HG03108 (cell line): ENCODE measurements around the gene TYMP.

Experiments used
- ATAC-seq: cut with Tn5 transposase; IDR thresholded peaks from one replicate; pipeline ENCODE4 v1.9.1; 2021; ENCODE audit warnings: moderate library complexity; ENCODE audit not compliant: unreplicated experiment

TYMP gene, protein sequence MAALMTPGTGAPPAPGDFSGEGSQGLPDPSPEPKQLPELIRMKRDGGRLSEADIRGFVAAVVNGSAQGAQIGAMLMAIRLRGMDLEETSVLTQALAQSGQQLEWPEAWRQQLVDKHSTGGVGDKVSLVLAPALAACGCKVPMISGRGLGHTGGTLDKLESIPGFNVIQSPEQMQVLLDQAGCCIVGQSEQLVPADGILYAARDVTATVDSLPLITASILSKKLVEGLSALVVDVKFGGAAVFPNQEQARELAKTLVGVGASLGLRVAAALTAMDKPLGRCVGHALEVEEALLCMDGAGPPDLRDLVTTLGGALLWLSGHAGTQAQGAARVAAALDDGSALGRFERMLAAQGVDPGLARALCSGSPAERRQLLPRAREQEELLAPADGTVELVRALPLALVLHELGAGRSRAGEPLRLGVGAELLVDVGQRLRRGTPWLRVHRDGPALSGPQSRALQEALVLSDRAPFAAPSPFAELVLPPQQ

DNA sequence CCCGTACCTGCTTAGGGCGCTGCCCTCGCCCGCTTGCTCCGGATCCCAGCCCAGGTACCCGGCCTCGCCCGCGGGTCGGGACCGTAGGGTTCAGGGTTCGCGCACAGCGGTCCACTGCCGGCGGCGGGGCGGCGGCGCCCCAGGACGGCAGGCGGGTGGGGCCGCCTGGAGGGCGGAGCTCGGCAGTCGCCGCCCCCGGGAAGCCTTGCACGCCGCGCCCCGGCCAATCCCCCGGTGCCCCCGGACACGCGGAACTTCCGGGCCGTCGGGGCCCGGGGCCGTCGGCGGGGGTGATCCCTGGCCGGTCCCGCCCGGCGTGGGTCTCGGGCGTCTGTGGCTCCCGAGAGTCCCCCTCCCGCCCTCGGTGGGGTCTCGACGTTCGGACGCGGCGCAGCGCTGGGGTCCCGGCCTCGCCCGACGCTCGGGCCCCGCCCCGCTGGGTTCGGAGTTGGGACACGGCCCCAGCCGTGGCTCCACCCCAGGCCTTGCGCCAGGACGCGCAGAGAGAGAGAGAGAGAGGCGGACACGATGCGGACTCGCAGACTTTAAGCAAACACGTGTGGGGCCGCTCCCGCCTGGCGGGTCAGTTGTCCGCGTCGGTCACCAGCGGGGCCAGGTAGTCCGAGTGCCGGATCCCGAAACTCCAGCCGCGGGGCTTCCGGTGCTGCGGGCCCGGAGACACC is at the start of gene TYMP:
Gene TYMP (minus strand): TSS at position 116 of the 683 bp plus-strand sequence. CDS start 303 bp downstream, outside the sequence.
- peak; percentile 11 for ATAC-seq

DNA sequence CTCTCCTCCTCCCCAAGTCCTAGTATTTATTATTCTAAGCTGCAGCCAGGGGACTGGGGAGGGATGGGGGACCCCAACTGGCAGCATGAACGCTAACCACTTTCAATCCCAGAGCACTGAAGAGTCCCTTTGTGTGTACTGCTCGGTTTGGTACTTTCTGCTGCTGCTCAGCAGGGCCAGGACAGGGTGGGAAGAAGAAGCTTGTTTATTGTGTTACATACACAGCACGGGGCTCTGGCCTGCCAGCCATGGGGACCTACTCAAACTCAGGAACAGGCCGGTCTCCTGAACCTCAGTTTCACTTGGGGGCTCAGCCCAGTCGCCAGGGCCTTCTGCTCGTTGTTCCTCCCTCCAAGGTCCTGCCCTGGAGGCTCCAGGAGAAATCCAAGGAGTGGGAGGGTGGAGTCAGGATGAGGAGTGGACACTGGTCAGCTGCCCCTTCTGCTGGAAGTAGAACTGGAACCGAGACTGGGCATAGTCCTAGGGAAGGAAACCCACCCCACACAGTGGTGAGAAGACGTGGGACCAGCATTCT is 49.0 kb upstream of the TYMP start:
- ATAC-seq, result no peak

DNA sequence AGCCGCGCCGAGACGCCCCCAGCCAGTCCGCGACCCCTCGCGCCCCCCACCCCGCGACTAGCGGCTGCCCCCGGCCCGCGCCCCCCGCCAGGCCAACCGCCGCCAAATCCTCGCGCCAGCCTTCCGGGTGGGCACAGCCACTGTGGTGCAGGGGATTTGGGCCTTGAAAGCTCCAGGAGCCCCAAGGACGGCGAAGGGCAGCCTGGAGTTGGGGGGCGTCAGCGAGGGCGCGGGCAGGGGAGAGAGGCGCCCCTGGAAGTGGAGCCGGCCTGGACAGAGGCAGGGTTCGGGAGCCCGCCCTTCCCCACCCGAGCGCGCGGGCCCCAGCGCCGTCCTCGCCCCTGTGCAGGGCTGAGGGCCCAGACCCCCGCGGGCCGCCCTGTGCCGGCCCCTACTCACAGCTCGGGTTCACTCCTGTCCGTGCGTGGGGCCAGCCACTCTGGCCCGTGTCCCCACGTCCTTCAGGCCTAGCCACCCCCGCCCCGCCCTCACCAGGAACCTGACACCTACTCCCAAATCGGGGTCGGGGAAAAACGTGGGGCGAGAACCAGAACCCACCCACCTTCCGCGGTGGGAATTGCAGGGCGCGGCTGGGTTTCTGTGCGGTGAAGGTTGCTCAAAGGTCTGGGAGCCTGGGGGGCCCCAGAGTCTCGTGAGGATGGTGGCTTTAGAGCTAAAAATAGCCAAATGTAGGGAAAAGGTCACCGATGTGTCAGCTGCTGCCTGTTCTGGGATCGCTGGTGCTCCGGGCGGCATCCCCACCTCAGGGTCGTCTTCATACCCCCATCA is 48.4 kb upstream of the TYMP start, which contains the start of gene CPT1B:
Gene CPT1B (minus strand): TSS at position 441 of the 789 bp plus-strand sequence. CDS start 512 bp downstream, outside the sequence.
- ATAC-seq, result no peak

DNA sequence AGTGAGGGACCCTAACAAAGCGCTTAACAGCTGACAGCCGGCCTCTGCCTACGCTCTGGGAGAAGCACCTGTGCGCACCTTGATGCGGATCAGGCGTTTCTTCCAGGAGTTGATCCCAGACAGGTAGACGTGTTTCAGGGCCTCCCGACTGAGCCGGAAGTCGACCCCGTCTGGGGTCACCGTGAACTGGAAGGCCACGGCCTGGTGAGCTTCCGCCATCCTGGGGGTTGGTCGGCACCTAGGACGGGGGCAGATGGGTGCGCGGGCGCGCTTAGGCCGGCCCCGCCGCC is 47.8 kb upstream of the TYMP start:
- ATAC-seq, result no peak

DNA sequence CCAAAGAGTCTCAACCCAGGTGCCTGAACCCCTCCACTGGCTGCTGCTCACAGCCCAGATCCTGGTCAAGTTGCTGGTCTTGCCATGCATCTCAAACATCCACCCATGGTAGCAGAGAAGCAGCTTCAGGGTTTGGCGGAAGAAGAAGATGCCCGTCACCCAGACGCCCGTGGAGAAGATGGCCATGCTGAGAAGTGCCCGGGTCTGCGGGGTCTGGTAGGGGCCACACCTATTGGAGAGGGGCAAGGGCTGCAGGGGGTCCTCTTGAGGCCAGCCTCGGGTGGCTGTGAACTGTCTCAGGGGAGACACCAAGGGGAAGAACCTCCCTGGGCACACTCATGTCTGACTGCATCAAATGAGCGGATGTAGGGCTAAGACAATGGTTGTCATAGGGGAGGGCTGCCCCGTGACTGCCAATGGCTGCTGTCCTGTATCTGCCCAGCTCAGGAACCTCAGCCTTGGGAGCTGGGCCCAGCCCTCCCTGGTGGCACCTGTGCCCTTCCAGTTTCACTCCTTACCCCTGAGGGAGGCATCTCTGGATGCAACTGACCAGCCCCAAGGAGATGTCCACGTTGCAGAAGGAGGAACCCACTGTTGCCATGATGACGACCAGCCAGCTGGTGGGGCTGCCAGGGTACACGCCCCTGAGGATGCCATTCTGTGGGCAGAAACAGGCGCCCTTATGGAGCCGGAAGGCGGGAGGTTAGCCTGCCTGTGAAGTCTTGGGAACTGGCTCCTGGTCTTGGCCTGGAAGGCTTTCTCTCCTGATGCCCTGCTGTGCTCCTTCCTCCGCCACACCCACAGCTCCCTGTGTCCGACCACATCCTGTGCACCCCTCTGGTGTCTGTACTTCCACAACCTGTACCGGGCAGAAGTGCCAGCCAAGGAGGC is 47.2 kb upstream of the TYMP start:
- no peak for ATAC-seq

DNA sequence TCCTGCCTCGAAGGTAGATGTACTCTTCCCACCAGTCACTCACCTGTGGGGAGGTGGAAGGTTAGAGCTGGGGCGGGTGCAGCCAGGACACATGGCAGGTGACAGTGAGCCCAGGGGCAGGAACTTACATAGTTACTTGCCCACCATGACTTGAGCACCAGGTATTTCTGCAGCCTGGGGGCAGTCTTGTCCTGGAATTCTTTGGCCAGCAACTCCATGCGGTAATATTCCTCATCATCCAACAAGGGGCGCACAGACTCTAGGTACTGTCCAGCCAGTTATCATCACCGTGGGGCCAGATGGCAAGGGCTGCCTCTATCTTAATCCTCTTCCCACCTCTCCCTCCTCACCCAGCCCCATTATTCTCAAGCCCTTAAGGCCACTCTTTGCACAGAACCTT is 46.3 kb upstream of the TYMP start:
- ATAC-seq, result no peak

DNA sequence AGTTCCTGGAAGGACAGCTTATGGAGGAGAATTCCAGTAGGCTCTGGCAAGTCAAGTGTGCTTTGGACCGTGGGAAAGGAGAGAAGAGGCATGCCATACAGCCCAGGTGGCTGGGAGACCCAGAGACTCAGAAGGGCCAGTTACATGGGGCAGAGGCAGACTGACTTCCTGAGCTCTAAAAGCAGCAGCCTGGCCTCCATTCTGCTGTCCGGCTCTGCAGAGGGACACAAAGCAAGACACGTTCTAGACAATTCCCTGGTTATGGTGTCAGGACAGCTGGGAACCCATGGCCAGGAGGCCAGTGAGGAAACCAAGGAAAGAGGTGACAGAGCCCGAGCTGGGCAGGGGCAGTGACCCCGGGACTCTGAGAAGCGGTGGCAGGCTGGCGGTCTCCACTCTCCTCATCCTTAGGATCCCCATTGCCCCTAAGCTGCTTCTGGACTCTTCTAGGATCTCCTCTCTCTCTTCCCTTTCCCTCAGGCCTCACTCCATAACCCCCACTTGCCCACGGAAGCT is 45.7 kb upstream of the TYMP start:
- no peak for ATAC-seq

DNA sequence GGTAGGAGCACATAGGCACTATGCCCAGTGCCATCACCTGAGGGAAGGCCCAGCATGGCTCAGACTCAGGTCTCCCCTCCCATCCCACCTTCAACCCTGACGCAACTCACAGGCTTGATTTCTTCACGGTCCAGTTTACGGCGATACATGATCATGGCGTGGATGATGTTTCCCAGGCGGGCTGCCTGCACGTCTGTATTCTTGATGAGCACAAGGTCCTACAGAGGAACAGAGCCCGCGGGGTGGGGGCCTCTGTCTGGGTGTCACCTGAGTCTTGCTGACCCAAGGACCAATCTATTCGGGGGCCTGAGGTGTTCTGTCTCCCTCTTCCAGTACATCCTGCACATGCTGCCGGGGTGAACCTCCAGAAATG is 44.6 kb upstream of the TYMP start:
- no peak for ATAC-seq

DNA sequence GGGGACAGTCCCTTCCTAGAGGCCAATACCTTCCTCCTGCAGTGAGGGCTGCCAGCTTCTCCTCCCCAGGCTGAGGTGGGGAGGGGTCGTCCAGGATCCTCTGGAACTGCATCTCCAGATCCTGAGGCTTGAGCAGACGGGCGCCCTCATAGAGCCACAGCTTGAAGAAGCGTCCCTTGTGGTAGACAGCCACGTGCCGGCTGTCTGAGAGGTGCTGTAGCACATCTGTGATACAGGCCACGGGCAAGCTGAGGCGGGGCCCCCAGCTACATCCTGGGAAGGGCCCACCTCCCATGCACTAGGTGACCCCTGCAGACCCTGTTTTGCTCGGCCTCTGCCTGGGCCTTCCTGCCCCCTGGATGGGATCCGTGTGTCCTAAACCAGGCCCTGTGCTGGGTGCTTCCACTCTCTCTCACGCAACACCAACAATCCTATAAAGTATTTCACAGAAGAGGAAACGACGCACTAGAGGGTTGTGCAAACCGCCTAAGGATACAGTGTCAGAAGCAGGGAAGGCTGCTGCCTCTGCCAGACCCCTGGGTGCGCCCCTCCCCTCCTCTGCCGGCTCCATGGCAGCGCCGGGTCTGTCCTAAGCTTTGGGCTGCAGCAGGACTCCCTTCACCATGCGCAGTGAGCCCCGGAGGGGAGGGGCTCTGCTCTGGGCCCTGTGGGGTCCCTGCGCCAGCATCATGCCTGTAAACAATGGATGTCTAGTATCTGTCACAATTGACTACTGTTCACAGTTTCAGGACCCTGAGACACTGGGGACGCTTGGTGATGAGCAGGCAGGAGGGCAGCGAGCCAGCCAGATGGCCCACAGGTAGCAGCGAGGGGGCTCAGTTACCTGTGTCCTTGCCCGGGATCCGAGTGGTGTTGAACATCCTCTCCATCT is 43.9 kb upstream of the TYMP start:
- no peak for ATAC-seq

DNA sequence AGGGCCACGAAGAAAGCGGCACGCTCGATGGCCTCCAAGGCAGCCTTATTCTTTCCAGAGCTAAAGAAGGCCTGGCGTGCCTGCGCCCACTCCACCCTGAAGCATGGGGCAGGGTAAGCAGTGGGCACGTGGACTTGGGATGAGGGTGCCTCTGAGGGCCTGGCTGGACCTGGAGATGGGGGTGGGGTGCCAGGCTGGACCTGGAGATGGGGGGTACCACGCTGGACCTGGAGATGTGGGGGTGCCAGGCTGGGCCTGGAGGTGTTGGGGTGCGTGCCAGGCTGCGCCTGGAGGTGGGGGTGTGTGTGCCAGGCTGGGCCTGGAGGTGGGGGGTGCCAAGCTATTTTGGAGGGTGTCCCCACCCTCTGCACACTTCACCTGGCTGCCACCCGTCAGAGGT is 43.2 kb upstream of the TYMP start:
- no peak for ATAC-seq

DNA sequence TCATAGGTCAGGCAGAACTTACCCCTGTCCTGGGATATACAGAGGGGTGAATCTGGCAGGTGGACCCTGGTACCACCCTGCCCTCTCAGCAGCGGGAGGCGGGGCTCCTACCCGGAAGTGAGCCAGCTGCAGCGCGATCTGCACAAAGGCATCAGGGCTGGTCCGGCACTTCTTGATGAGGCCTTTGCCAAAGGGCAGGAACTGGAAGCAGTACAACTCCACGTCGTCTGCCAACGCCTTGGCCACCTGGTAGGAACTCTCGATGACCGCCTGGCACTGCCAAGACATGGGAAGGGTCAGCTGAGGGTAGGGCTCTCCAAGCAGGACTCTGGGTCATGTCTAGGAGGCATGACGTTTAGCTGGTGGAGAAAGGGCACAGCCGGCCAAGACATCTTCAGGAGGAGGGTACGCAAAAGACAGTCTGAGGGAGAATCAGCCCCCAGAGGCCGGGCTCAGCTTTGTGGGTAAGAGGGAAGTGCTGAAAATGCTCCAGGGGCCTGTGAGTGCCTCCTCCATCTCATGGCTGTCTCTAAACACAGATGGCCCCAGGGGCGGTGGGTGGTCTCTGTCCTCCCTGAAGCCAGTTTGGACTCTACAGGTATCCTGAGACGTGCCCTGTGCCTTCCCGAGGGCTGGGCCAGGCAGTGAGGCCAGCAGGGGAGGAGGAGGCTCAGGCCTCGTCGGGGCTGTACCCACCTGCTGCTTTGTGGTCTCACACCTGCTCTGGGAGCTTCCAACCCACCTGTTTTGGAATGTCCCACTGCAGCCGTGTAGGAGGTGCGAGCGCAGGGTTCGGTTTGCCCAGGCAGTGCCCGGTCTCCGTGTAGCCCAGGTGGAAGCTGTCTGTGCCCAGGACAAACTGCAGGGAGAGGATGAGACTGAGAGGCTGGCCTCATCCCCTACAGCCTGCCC is 41.7 kb upstream of the TYMP start:
- no peak for ATAC-seq

DNA sequence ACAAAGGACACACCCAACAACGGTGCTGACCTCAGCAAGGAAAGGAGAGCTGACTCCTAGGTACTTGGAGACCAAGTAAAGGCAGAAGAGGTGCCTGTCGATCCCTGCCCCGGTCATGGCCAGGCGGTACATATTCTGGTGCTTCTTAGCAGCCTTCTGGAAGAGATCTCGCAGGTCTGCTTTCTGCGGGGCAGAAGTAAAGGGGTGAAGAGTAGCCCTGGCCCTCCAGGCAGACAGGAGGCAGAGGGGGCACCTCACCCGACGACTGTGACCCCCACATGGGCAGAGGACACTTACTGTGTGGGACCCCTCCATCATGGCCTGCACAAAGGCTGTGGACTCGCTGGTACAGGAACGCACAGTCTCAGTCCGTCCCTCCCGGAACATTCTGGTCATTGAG is 41.0 kb upstream of the TYMP start:
- no peak for ATAC-seq

DNA sequence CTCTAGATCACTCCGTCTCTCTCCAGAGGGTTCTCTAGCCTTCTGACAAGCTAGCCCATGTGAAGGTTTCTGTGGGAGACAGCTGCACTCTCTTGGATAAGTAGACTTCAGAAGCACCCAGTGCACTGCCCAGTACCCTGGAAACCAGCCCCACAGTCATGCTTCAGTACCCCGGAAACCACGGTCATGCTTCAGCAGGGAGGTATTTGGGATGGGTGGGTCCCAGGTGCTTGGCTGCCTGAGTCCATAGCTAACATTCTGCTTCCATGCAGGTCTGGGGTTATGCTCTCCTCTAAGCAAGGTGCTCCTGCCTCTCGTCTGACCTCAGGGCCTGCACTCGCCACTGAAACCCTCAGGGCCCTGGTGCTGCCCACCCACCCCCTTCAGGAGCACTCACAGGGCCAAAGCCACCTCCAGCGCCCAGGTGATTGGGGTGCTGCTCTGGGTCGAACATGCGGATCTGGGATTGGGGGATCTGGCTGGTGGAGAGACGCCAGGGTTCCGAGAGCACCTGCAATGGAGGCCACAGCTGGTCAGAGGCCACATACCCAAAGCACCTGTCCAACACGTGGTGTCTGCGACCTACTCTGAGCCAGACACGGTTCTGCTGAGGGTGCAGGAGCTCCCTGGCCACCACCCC is 40.2 kb upstream of the TYMP start:
- ATAC-seq, result no peak

DNA sequence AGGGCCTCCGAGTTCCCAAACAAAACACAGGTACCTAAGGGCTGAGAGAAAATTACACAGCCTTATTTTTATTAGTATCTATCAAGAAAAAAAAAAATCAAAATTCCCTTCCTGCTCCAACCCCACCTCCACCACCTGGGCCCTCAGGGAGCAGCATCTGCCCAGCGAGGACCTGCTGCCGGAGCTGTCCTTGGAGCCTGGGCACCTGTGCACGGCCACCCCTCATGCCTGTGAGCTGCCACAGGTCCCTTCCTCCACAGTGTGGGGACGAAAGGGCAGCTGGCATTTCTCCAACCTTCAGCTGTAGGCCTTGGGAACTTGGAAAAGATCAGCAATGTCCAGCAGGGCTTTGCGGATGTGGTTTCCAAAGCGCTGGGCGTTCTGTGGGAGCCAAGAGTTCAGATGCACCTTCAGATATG is 39.2 kb upstream of the TYMP start:
- no peak for ATAC-seq

DNA sequence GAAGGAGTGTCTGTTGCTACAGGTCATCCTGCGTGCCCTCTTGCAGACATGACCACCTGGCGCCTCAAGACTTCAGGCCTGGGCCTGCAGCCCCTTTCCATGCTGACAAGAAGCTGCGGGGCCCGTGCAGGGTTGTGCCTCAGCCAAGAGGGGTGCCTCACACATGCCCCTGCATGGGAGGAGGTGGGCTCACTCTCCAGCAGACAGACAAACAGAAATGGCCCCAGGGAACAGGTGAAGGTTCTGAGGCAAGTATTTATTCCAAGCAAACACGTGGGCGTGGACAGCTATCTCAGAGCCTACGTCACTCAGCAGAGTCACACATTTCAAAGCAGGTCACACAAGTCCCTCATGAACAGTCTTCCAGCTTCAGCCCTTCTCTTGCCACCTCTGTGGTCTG is 38.8 kb upstream of the TYMP start:
- no peak for ATAC-seq

DNA sequence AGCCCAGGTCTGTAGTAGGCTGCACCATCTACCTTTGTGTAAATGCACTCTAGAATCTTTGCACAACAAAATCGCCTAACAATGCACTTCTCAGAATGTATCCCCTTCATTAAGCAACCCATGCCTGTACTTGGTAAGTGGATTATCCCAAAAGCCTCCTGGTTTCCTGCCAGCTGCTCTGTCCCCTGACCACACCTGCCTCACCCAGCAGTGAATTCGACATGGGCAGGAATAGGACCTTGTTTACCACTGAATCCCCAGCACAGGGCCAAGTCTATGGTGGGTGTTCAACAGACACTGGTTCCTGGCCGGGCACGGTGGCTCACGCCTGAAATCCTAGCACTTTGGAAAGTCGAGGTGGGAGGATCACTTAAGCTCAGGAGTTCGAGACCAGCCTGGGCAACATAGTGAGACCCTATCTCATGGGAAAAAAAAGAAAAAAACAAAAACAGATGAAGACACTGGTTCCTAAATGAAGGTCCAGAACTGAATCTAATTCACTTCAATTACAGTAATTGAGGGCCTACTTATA is 38.0 kb upstream of the TYMP start:
- no peak for ATAC-seq

DNA sequence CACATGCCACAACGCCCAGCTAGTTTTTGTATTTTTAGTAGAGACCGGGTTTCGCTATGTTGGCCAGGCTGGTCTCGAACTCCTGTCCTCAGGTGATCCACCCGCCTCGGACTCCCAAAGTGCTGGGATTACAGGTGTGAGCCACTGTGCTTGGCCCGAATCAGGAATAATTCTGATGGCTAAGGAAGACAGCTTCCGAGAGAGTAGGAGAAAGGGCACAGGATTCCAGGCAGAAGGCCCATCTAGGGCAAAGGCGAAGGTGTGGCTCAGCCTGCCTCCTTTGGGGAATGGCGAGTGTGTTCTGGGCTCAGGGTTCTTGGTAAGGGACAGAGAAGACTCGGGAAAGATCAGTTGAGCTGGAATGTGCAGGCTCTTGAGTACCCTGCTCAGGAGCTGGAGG is 34.5 kb upstream of the TYMP start:
- ATAC-seq, result no peak
